HCT116 (cell line): ENCODE results near the gene HORMAD2.

Source experiments
- POLR2AphosphoS5 ChIP-seq: IDR thresholded peaks from 2 replicates; pipeline ENCODE4 v1.6.1; 2011; ENCODE audit warnings: mild to moderate bottlenecking, low read depth, low read length, moderate library complexity
- SIN3A ChIP-seq: IDR thresholded peaks from 2 replicates; pipeline ENCODE4 v1.6.1; 2012; ENCODE audit warnings: low read depth
- TF ChIP-seq, protein P1 (sequence below), 3 experiments: fragments of 200-600 bp in 1 of 3; sonication (generic) in 1 of 3; IDR thresholded peaks in 2 of 3; conservative IDR thresholded peaks in 1 of 3; 2 replicates each; pipeline ENCODE4 v1.5.1; 2012 to 2017; ENCODE audit warnings: low read depth in 2 of 3, low read length in 2 of 3, antibody characterized with exemption in 1 of 3, borderline replicate concordance in 1 of 3, control low read depth in 1 of 3, mild to moderate bottlenecking in 1 of 3, mixed read lengths in 1 of 3, mixed run types in 1 of 3, moderate library complexity in 1 of 3; ENCODE audit not compliant: insufficient read depth in 1 of 3
- TF ChIP-seq, protein P2 (sequence below): IDR thresholded peaks from 2 replicates; pipeline ENCODE4 v1.6.1; 2012; ENCODE audit warnings: low read depth

DNA sequence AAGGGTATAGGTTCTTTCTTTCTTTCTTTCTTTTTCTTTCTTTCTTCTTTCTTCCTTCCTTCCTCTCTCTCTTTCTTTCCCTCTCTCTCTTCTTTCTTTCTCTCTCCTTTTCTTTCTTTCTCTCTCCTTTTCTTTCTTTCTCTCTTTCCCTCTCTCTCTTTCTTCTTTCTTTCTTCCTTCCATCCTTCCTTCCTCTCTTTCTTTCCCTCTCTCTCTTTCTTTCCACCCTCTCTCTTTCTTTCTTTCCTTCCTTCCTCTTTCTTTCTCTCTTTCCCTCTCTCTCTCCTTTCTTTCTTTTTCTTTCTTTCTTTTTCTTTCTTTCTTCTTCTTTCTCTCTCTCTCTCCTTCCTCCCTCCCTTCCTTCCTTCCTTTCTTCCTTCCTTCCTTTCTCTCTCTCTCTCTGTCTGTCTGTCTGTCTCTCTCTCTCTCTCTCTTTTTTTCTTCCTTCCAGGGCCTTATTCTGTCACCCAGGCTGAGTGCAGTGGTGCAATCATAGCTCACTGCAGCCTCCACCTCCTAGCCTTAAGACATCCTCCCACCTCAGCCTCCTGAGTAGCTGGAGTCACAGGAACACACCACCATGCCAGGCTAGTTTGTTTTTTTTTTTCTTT lies 139.5 kb downstream of the HORMAD2 start:
- TF ChIP-seq, protein P1, sequence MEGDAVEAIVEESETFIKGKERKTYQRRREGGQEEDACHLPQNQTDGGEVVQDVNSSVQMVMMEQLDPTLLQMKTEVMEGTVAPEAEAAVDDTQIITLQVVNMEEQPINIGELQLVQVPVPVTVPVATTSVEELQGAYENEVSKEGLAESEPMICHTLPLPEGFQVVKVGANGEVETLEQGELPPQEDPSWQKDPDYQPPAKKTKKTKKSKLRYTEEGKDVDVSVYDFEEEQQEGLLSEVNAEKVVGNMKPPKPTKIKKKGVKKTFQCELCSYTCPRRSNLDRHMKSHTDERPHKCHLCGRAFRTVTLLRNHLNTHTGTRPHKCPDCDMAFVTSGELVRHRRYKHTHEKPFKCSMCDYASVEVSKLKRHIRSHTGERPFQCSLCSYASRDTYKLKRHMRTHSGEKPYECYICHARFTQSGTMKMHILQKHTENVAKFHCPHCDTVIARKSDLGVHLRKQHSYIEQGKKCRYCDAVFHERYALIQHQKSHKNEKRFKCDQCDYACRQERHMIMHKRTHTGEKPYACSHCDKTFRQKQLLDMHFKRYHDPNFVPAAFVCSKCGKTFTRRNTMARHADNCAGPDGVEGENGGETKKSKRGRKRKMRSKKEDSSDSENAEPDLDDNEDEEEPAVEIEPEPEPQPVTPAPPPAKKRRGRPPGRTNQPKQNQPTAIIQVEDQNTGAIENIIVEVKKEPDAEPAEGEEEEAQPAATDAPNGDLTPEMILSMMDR (IDR thresholded peaks at IDR 0.05 in 2 of 3, conservative IDR thresholded peaks at IDR 0.05 in 1 of 3; ENCODE audit: borderline replicate concordance in 1 of 3, insufficient read depth in 1 of 3, low read depth in 2 of 3, low read length in 2 of 3): no peak
- TF ChIP-seq POLR2AphosphoS5 (no peak), SIN3A (no peak)
- TF ChIP-seq, protein P2, sequence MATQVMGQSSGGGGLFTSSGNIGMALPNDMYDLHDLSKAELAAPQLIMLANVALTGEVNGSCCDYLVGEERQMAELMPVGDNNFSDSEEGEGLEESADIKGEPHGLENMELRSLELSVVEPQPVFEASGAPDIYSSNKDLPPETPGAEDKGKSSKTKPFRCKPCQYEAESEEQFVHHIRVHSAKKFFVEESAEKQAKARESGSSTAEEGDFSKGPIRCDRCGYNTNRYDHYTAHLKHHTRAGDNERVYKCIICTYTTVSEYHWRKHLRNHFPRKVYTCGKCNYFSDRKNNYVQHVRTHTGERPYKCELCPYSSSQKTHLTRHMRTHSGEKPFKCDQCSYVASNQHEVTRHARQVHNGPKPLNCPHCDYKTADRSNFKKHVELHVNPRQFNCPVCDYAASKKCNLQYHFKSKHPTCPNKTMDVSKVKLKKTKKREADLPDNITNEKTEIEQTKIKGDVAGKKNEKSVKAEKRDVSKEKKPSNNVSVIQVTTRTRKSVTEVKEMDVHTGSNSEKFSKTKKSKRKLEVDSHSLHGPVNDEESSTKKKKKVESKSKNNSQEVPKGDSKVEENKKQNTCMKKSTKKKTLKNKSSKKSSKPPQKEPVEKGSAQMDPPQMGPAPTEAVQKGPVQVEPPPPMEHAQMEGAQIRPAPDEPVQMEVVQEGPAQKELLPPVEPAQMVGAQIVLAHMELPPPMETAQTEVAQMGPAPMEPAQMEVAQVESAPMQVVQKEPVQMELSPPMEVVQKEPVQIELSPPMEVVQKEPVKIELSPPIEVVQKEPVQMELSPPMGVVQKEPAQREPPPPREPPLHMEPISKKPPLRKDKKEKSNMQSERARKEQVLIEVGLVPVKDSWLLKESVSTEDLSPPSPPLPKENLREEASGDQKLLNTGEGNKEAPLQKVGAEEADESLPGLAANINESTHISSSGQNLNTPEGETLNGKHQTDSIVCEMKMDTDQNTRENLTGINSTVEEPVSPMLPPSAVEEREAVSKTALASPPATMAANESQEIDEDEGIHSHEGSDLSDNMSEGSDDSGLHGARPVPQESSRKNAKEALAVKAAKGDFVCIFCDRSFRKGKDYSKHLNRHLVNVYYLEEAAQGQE: no peak
